HG02885 (cell line): ENCODE data around the gene MR1.
A peak's percentile ranks its signal among the peaks of the same experiment; 100 is the strongest.
"Not testable (repeated sequence)": the region's sequence is repeated elsewhere in the genome, so short reads cannot be mapped to it uniquely, and the experiment has no call there.

Experiments used
- ATAC-seq: cut with Tn5 transposase; IDR thresholded peaks from one replicate; pipeline ENCODE4 v1.9.1; 2021; ENCODE audit warnings: mild to moderate bottlenecking; ENCODE audit not compliant: unreplicated experiment, poor library complexity

Gene MR1

GRCh38 chr1:181028196-181028595, 5.6 kb upstream of the MR1 start:
- no peak for ATAC-seq

GRCh38 chr1:181028615-181029014, 5.2 kb upstream of the MR1 start:
- ATAC-seq: no peak

- no peak for ATAC-seq
Measured at GRCh38 chr1:181032535-181032934, 1.2 kb upstream of the MR1 start.

GRCh38 chr1:181033128-181033798, 520 bp upstream of the MR1 start:
- ATAC-seq: peak; percentile 30

- ATAC-seq: not testable (repeated sequence)
Measured at GRCh38 chr1:181035210-181035609, 1.4 kb downstream of the MR1 start.

GRCh38 chr1:181036107-181036836, 2.5 kb downstream of the MR1 start:
- no peak for ATAC-seq

GRCh38 chr1:181037386-181037785, 3.6 kb downstream of the MR1 start:
- ATAC-seq: no peak

- peak; percentile 47 for ATAC-seq
Measured at GRCh38 chr1:181038399-181038873, 4.7 kb downstream of the MR1 start.

GRCh38 chr1:181040284-181040865, 6.6 kb downstream of the MR1 start:
- ATAC-seq: no peak

- no peak for ATAC-seq
Measured at GRCh38 chr1:181043025-181043888, 9.5 kb downstream of the MR1 start.

GRCh38 chr1:181044449-181044966, 10.7 kb downstream of the MR1 start:
- ATAC-seq: peak; percentile 89

- not testable (repeated sequence) for ATAC-seq
Measured at GRCh38 chr1:181045946-181046345, 12.2 kb downstream of the MR1 start.

- ATAC-seq: no peak
Measured at GRCh38 chr1:181049378-181049777, 15.6 kb downstream of the MR1 start.

GRCh38 chr1:181050922-181051321, 17.1 kb downstream of the MR1 start:
- no peak for ATAC-seq

- ATAC-seq: no peak
Measured at GRCh38 chr1:181056560-181056959, 22.8 kb downstream of the MR1 start.

GRCh38 chr1:181057079-181057478, 23.3 kb downstream of the MR1 start:
- no peak for ATAC-seq

GRCh38 chr1:181059435-181059834, 25.7 kb downstream of the MR1 start:
- ATAC-seq: no peak

GRCh38 chr1:181060066-181060465, 26.3 kb downstream of the MR1 start:
- no peak for ATAC-seq

- ATAC-seq: not testable (repeated sequence)
Measured at GRCh38 chr1:181060947-181061346, 27.2 kb downstream of the MR1 start.

GRCh38 chr1:181061487-181061886, 27.7 kb downstream of the MR1 start:
- no peak for ATAC-seq
